NB4 (cell line): ENCODE results near the gene RFX2.

Source experiments
- DNase-seq: peaks from one replicate; pipeline ENCODE4 v3.0.0; 2010; ENCODE audit warnings: low read depth
- H3K4me3 ChIP-seq: one replicate; pipeline ENCODE4 v1.5.1; 2011; ENCODE audit warnings: mild to moderate bottlenecking, low read depth, low read length, moderate library complexity
- MYC ChIP-seq: IDR thresholded peaks from 2 replicates; pipeline ENCODE4 v1.6.1; 2011; ENCODE audit warnings: low read depth, low read length
- POLR2A ChIP-seq: IDR thresholded peaks from 2 replicates; pipeline ENCODE4 v1.6.1; 2011; ENCODE audit warnings: mild to moderate bottlenecking; ENCODE audit not compliant: insufficient read length; ENCODE audit errors: extremely low read depth
- TF ChIP-seq, protein P1 (sequence below): IDR thresholded peaks from one replicate; pipeline ENCODE4 v1.5.1; 2012; ENCODE audit warnings: low read depth, low read length
- TF ChIP-seq, protein P2 (sequence below): IDR thresholded peaks from 2 replicates; pipeline ENCODE4 v1.6.1; 2011; ENCODE audit warnings: low read depth, low read length

RFX2 gene

DNA sequence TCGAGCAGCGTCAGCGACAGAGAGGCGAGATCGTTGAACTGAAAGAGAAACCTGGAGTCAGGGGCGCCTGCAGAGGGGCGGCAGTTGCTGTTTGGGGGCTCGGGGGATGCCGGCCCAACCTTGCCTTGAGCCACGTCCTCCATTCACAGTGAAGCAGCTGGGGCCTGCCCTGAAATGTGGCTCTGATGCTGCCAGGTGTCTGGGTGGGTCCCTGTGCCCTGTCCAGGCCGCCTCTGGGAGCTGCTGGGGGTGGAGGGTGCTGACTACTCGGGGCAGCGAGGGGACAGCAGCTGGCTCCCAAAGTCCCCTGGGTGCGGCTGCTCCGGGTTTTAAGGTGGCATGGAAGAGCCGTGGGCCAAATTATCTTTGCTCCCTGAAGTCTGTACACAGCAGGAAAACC, 114.7 kb downstream of the RFX2 start:
- DNase-seq, result no peak
- TF ChIP-seq, protein P1, sequence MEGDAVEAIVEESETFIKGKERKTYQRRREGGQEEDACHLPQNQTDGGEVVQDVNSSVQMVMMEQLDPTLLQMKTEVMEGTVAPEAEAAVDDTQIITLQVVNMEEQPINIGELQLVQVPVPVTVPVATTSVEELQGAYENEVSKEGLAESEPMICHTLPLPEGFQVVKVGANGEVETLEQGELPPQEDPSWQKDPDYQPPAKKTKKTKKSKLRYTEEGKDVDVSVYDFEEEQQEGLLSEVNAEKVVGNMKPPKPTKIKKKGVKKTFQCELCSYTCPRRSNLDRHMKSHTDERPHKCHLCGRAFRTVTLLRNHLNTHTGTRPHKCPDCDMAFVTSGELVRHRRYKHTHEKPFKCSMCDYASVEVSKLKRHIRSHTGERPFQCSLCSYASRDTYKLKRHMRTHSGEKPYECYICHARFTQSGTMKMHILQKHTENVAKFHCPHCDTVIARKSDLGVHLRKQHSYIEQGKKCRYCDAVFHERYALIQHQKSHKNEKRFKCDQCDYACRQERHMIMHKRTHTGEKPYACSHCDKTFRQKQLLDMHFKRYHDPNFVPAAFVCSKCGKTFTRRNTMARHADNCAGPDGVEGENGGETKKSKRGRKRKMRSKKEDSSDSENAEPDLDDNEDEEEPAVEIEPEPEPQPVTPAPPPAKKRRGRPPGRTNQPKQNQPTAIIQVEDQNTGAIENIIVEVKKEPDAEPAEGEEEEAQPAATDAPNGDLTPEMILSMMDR, result no peak
- TF ChIP-seq MYC (no peak), POLR2A (no peak)
- TF ChIP-seq, protein P2, sequence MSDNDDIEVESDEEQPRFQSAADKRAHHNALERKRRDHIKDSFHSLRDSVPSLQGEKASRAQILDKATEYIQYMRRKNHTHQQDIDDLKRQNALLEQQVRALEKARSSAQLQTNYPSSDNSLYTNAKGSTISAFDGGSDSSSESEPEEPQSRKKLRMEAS, result no peak

DNA sequence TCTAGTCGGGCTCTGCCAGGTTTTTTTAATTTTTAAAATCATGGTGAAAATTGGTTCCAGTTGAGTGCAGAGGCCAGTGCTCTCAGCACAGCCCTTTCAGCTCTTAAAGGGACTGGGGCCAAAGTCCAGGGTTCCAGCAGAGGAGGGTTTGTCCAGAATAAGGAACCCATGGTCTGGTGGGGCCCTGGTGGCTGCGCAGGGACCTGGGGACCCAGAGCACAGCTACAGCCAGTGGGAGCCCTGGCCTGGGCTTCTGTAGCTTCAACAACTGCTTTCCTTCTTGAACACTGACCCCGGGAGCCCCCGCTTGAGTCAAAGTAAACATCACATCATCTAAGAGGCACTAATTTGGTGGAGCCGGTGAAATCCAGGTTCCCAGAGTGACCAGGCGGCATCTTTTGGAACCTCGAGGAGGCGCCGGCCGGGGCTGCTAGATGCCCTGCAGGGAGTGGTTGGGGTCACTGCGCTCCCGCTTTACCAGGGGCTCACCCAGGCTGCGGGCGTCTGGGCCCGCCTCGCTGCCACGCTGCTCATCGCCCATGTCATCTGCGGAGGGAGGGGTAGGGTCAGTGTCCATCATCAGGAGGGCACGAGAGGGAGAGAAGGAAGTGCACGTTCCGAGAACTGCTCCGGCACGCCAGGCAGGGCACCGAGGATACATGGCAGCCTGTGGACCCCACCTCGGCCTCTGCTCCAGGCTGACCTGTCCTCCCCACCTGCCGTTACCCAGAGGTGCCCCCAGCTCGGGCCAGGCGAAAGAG, 115.7 kb downstream of the RFX2 start:
- DNase-seq, result no peak
- no peak overlapping the region for H3K4me3 ChIP-seq
- TF ChIP-seq, protein P2, result no peak
- TF ChIP-seq POLR2A (no peak), MYC (no peak)
- TF ChIP-seq, protein P1, result no peak

More for the DNA sequence above, 114.7 kb downstream of the RFX2 start:
- H3K4me3 ChIP-seq, result no peak overlapping the region

DNA sequence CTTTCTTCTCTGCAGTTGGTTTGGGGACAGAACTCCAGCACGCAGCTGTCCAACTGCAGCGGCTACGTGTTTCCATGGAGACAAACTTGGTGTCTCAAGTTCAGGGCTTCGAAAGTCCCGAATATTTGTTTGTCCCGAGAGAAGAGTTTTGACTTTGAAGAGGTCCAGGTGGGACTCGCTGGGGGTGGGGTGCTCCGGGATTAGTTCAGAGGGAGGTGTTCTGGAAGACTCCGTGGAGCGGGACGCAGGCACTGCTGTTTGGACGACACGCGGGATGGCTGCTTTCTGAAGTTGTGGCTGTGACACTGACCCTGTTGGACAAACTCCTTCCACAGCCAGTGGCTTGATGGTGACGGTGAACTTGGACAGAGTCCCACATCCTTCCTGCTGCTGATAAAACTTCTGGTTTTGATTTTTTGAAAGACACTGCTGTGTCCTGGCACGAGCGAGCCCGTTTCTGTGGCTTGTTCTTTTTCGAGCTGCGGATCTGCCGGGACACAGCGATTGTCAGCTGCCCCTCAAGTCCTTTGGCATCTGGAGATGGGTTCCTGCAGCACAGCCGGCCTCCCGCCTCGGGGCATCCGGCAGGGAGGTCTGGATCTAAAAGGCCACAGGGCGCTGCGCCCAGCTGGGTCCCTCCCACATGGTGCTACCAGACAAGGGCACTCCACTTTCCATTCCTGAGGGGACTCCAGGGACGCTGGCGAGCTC, 116.5 kb downstream of the RFX2 start:
- H3K4me3 ChIP-seq, result no peak overlapping the region
- TF ChIP-seq, protein P2, result no peak
- TF ChIP-seq, protein P1, result no peak
- DNase-seq, result no peak

DNA sequence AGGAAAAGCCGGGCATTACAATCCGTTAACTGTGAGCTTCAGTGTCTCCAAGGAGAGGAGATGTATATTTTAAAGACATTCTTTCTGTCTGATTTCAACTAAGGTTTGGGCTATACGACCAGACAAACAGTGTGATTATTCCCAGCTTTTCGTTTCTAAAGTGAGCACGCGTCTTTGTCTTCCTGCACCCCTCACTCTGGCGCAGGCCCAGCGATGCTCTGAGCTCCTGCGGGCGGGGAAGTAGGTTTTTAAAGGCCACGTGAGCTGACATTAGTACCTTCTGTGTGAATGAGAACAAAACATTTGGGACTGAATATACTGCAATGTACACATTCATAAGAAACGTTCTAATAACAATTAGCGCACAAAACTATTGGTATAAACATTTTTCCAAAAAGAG, 117.1 kb downstream of the RFX2 start:
- H3K4me3 ChIP-seq, result no peak overlapping the region
- TF ChIP-seq, protein P2, result no peak
- TF ChIP-seq MYC, result no peak
- TF ChIP-seq, protein P1, result no peak
- no peak for TF ChIP-seq POLR2A
- no peak for DNase-seq

DNA sequence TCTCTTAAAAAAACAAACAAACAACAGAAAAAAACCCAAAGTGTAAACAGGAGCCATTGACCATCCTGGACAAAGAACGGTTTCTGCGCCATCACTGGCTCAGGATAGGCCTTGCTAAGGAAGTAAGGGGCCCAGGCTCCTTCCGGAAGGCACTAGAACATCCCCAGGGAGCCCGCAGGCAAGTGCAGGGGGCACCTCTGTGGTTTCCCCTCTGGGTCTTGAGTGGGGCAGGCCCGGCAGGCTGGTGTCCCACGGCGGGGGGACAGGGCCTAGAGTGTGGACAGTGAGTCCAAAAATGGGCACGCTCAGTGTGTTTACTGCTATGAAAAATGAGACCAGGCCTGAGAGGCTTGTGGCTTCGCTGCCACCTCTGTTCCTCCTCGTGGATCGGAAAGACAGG, 117.5 kb downstream of the RFX2 start:
- H3K4me3 ChIP-seq, result no peak overlapping the region
- DNase-seq, result no peak
- TF ChIP-seq POLR2A, result no peak
- TF ChIP-seq, protein P1, result no peak
- TF ChIP-seq MYC, result no peak
